ENCODE data around the gene FUT2.

Gene FUT2

DNA sequence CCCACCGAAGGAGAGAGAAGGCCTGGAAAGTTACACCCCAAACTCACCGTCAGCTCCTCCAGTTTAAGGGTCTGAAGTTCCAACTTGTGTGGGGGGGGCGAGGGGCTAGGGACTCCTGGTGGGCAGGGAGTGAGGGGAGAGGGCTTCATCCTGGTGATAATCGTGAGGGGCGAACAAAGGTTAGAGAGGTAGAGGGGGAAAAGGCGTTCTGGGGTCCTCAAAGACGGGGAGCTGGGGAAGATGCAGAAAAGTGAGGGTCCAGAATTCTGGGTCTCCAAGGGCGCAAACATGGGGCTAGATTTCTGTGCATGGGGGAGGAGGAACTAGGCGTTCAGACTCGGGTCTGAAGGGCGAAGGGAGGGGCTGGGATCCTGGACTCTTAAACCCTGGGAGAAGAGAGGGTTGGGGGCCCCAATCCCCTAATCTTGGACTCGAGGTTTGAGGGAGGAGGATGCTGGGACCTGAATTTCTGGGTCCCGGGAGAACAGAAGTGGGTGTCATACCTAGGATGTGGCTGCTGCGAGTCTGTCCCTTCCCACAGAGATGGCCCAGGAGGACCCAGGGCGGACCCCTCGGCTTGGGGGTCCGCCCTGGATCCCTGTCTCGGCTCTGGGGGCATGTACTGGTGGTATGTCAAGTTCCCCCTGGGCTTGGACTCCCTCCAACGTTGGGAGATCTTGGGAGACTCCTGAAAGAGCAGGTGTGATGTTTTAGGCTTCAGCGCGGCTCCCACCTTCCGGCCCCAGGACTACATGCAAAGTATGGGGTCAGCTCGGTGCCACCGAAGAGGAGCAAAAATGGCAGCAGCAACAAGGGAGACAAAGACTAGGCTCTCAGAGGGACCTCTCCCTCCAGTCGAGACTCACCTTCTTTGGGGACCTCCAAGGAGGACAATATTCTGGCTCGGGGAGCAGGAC, 19.2 kb downstream of the FUT2 start:
- TF ChIP-seq FOXP2 (optimal IDR thresholded peaks at IDR 0.05; ENCODE audit: borderline replicate concordance, extremely low read depth, extremely low read length, insufficient read depth) (no peak), POLR2AphosphoS5 (IDR thresholded peaks at IDR 0.05; ENCODE audit: low read depth, low read length) (no peak), SIN3A (IDR thresholded peaks at IDR 0.05; ENCODE audit: borderline replicate concordance, insufficient read depth, low read length) (no peak), TAF1 (IDR thresholded peaks at IDR 0.05; ENCODE audit: borderline replicate concordance, insufficient read depth, low read length) (no peak)
- TF ChIP-seq, protein P1, sequence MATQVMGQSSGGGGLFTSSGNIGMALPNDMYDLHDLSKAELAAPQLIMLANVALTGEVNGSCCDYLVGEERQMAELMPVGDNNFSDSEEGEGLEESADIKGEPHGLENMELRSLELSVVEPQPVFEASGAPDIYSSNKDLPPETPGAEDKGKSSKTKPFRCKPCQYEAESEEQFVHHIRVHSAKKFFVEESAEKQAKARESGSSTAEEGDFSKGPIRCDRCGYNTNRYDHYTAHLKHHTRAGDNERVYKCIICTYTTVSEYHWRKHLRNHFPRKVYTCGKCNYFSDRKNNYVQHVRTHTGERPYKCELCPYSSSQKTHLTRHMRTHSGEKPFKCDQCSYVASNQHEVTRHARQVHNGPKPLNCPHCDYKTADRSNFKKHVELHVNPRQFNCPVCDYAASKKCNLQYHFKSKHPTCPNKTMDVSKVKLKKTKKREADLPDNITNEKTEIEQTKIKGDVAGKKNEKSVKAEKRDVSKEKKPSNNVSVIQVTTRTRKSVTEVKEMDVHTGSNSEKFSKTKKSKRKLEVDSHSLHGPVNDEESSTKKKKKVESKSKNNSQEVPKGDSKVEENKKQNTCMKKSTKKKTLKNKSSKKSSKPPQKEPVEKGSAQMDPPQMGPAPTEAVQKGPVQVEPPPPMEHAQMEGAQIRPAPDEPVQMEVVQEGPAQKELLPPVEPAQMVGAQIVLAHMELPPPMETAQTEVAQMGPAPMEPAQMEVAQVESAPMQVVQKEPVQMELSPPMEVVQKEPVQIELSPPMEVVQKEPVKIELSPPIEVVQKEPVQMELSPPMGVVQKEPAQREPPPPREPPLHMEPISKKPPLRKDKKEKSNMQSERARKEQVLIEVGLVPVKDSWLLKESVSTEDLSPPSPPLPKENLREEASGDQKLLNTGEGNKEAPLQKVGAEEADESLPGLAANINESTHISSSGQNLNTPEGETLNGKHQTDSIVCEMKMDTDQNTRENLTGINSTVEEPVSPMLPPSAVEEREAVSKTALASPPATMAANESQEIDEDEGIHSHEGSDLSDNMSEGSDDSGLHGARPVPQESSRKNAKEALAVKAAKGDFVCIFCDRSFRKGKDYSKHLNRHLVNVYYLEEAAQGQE (IDR thresholded peaks at IDR 0.05; ENCODE audit: insufficient read depth in 1 of 2, low read depth in 2 of 2, low read length in 2 of 2), result no peak

DNA sequence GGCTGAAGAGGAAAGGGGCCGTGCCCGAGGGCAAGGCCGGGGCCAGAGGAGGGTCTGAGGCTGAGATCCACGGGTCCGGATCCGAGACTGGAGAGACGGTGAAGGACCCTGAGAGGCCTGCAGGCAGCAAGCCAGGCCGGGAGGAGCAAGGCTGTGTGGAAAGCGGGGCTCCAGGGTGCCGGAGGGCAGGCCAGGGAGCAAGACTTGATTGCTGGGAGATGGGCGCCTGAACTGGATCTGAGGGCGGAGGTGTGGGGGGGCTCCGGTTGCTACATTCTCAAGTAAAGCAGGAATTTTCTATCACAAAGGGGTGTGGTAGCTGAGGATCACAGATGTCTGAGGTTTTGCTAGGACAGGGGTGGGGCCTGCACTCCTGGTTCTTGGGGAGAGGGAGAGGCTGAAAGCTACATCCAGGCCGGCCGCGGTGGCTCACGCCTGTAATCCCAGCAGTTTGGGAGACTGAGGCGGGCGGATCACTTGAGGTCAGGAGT, 20.0 kb downstream of the FUT2 start:
- TF ChIP-seq TAF1 (IDR thresholded peaks at IDR 0.05; ENCODE audit: borderline replicate concordance, insufficient read depth, low read length), result no peak
- no peak for TF ChIP-seq SIN3A (IDR thresholded peaks at IDR 0.05; ENCODE audit: borderline replicate concordance, insufficient read depth, low read length)
- no peak for TF ChIP-seq FOXP2 (optimal IDR thresholded peaks at IDR 0.05; ENCODE audit: borderline replicate concordance, extremely low read depth, extremely low read length, insufficient read depth)
- no peak for TF ChIP-seq POLR2AphosphoS5 (IDR thresholded peaks at IDR 0.05; ENCODE audit: low read depth, low read length)
- TF ChIP-seq, protein P1 (IDR thresholded peaks at IDR 0.05; ENCODE audit: insufficient read depth in 1 of 2, low read depth in 2 of 2, low read length in 2 of 2), result no peak

DNA sequence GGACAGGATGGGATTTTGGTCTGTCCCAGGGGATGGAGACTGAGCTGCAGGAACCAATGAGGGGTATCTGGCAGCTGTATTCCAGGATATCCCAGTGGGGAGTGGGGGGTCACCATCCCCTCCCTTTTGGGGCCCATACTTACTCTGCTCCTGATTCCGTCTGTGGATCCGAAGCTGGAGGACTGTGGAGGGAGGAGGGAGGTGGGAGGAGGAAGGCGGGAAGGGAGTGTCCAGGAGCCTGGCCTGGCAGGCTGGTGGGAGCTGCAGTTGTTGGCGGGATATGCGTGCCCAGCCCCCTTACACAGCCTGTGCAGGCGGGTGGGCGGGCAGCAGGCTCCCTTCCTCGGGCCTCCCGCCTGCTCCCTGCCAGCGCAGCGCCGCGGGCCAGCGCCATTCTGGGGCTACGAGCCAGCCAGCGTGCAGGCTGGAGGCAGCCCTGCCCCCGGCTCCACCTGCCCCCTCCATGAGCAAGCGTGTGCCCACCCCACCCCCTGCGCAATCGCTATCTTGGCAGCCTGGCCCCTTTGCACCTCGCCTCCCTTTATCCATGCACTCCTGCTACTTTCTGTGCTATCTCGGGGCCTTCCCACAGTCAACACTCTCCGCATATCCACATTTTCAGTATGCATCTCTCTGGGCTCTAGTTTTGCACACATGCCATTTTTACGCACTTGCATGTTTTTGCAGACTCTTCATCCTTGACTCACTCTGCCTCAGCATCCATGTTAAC, 21.0 kb downstream of the FUT2 start:
- TF ChIP-seq SIN3A (IDR thresholded peaks at IDR 0.05; ENCODE audit: borderline replicate concordance, insufficient read depth, low read length) (peak; percentile 46; the same call in 1 of the 2 replicates), TAF1 (IDR thresholded peaks at IDR 0.05; ENCODE audit: borderline replicate concordance, insufficient read depth, low read length) (no peak), POLR2AphosphoS5 (IDR thresholded peaks at IDR 0.05; ENCODE audit: low read depth, low read length) (peak; percentile 83), FOXP2 (optimal IDR thresholded peaks at IDR 0.05; ENCODE audit: borderline replicate concordance, extremely low read depth, extremely low read length, insufficient read depth) (peak; percentile 33)
- TF ChIP-seq, protein P1 (IDR thresholded peaks at IDR 0.05; ENCODE audit: insufficient read depth in 1 of 2, low read depth in 2 of 2, low read length in 2 of 2), result no peak

DNA sequence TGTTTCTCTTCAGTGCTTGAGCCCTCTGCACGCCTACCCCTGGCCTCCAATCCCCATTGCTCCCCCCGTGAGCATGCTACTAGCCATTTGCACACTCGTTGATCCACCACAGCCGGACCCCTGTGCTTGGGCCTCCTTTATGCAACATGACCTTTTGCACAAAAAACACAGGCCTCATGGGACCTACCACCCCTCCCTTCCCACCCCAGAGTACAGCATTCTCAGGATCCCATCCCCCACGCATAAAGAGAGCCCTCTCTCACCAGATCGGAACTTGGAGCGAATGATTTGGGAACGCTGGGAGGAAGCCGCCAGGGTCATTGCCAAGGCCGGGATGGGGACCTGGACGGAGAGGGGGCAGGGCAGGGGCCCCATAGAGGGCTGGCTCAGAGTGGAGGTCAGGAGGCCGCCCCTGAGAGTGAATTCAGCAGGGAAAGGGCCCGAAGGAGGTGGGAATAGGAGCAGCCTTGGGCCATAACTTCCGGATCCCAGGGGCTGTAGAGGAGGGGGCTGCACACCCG, 23.0 kb downstream of the FUT2 start:
- TF ChIP-seq POLR2AphosphoS5 (IDR thresholded peaks at IDR 0.05; ENCODE audit: low read depth, low read length), result no peak
